AG04450 (cell line): ENCODE measurements around the gene SELPLG. TPM values are rescaled to one million over a fixed set of nuclear protein-coding genes. Genes with fewer than 3 reads are reported as not detected.
"Not testable (repeated sequence)": the region's sequence is repeated elsewhere in the genome, so short reads cannot be mapped to it uniquely, and the experiment has no call there.

ENCODE experiments used
- CTCF ChIA-PET: fragments of 300-600, 350-600 bp; formaldehyde crosslinking; extraction: SDS; loops from one replicate; lab custom pipeline; 2022; ENCODE audit warnings: antibody characterized with exemption, inconsistent platforms; lab: Charles Lee
- POLR2A ChIA-PET: fragments of 350-600 bp; formaldehyde crosslinking; extraction: SDS; loops from one replicate; lab custom pipeline; 2021; ENCODE audit warnings: antibody characterized with exemption, inconsistent platforms; lab: Yijun Ruan, JAX
- DNase-seq: peaks from one replicate; pipeline ENCODE4 v3.0.0-alpha.2; 2011; ENCODE audit warnings: low read depth, low spot score
- H3K27ac ChIP-seq: one replicate; pipeline ENCODE4 v1.5.1; 2012; ENCODE audit warnings: low read depth, low read length, control low read depth
- H3K27me3 ChIP-seq: one replicate; pipeline ENCODE4 v1.6.0; 2012; ENCODE audit warnings: low read length; ENCODE audit not compliant: control insufficient read depth, insufficient read depth
- H3K4me3 ChIP-seq: 2 replicates; pipeline ENCODE4 v1.5.1; 2011; ENCODE audit warnings: mild to moderate bottlenecking, low read depth, low read length, control low read depth
- H3K9me3 ChIP-seq: 2 replicates; pipeline ENCODE4 v1.5.1; 2012; ENCODE audit warnings: low read length; ENCODE audit not compliant: control insufficient read depth, insufficient read depth
- CTCF ChIP-seq: IDR thresholded peaks from 2 replicates; pipeline ENCODE4 v1.5.1; 2011; ENCODE audit warnings: low read depth, low read length, control low read depth, inconsistent platforms
- polyA plus RNA-seq: library from polyadenylated mRNA; depleted of rRNA; stranded (reverse); fragments of >200 nt; gene quantifications from 2 replicates; pipeline ENCODE4 v1.2.3, GENCODE V29; 2011

The SELPLG gene
- polyA plus RNA-seq, 1 experiment: 6.1 TPM

GRCh38 chr12:108591267-108591980 is 42.3 kb downstream of the SELPLG start:
- TF ChIP-seq CTCF: no peak
- ChIA-PET CTCF (no interaction called here), POLR2A (no interaction called here)
- H3K27ac ChIP-seq: no peak overlapping the region
- H3K27me3 ChIP-seq: no peaks in the 10 kb centered on the region
- H3K4me3 ChIP-seq: no peak overlapping the region
- no peaks in the 10 kb centered on the region; the same call in 1 of the 2 replicates for H3K9me3 ChIP-seq
- no peak for DNase-seq

GRCh38 chr12:108590463-108590862 is 43.2 kb downstream of the SELPLG start:
- DNase-seq, POLR2A ChIA-PET, H3K4me3 ChIP-seq, H3K9me3 ChIP-seq, H3K27me3 ChIP-seq, H3K27ac ChIP-seq: not testable (repeated sequence)
- CTCF ChIA-PET: interaction anchor here (0.8 to 1.4 kb wide), 2 partner anchors 20 to 27 kb away, joined by 3 read pairs; no protein-coding TSS in a partner anchor

- ChIA-PET CTCF (interaction anchor here (0.8 to 1.4 kb wide), 3 partner anchors 19 to 28 kb away, joined by 3 to 7 read pairs (median 3); no protein-coding TSS in a partner anchor), POLR2A (interaction anchor here (0.7 kb wide), 1 partner anchor 9 kb away, joined by 3 read pairs; no protein-coding TSS in a partner anchor)
- Histone ChIP-seq H3K27me3 (no peaks in the 10 kb centered on the region), H3K4me3 (no peak overlapping the region), H3K27ac (no peak overlapping the region), H3K9me3 (no peaks in the 10 kb centered on the region; the same call in 1 of the 2 replicates)
- TF ChIP-seq CTCF: no peak
- no peak for DNase-seq
Measured at GRCh38 chr12:108589840-108590229, 43.9 kb downstream of the SELPLG start.

- no peak for TF ChIP-seq CTCF
- Histone ChIP-seq H3K9me3 (no peaks in the 10 kb centered on the region; the same call in 1 of the 2 replicates), H3K27me3 (no peaks in the 10 kb centered on the region), H3K4me3 (no peak overlapping the region), H3K27ac (no peak overlapping the region)
- DNase-seq: no peak
- POLR2A ChIA-PET: interaction anchor here (0.7 to 1.0 kb wide), 2 partner anchors 9 kb away, joined by 3 read pairs; partner anchors contain the start of gene TMEM119
- CTCF ChIA-PET: interaction anchor here (1.1 to 2.4 kb wide), 4 partner anchors 18 to 29 kb away, joined by 3 to 12 read pairs (median 8); no protein-coding TSS in a partner anchor
Measured at GRCh38 chr12:108589028-108589839, 44.5 kb downstream of the SELPLG start.

- ChIA-PET CTCF (interaction anchor here (1.6 to 2.4 kb wide), 2 partner anchors 17 to 30 kb away, joined by 10 to 12 read pairs; no protein-coding TSS in a partner anchor), POLR2A (no interaction called here)
- no peak overlapping the region for H3K4me3 ChIP-seq
- no peak overlapping the region for H3K27ac ChIP-seq
- DNase-seq: no peak
- H3K27me3 ChIP-seq: no peaks in the 10 kb centered on the region
- H3K9me3 ChIP-seq: no peaks in the 10 kb centered on the region; the same call in 1 of the 2 replicates
- no peak for TF ChIP-seq CTCF
Measured at GRCh38 chr12:108587826-108588225, 45.9 kb downstream of the SELPLG start.
